Right ventricle myocardium inferior (tissue), 1 donor: ENCODE measurements around the gene SIX3. TPM values are rescaled to one million over a fixed set of nuclear protein-coding genes. Genes with fewer than 3 reads are reported as not detected.

ENCODE experiments used
- ATAC-seq: fragments of 200-7000 bp; cut with Tn5 transposase; one replicate; pipeline ENCODE4 v1.9.1; 2020; ENCODE audit warnings: mild to moderate bottlenecking, moderate library complexity
- DNase-seq: peaks from one replicate; pipeline ENCODE4 v3.0.0; 2021; ENCODE audit errors: missing footprints
- intact Hi-C: fragments of 100-400 bp; cut with DNase I; formaldehyde crosslinking; loops from one replicate; pipeline ENCODE4 v1.11.0; 2022
- total RNA-seq: library from RNA; stranded (reverse); fragmentation: NEBNext Ultra II Directional; extraction: Animal tissue kit (Norgen Biotek cat#: 25700); gene quantifications from one replicate; pipeline ENCODE4 v1.2.1, GENCODE V29; 2021
- donor health status: DM: no; HTN: yes; CAD: no; lungs with severe emphysema.

Gene SIX3
- total RNA-seq, 1 donor from 2014 or later, result not detected

GRCh38 chr2:44940049-44940494 is 1.4 kb upstream of the SIX3 start:
- no peak for DNase-seq
- no peak for ATAC-seq
- intact Hi-C loops, result no loop called here

GRCh38 chr2:44940732-44941464 is 604 bp upstream of the SIX3 start:
- intact Hi-C loops, result no loop called here
- DNase-seq (peak; percentile 16), ATAC-seq (no peak)

- no peak for ATAC-seq
- intact Hi-C loops, result no loop called here
Observed at GRCh38 chr2:44942304-44943030, 965 bp downstream of the SIX3 start.

DNA sequence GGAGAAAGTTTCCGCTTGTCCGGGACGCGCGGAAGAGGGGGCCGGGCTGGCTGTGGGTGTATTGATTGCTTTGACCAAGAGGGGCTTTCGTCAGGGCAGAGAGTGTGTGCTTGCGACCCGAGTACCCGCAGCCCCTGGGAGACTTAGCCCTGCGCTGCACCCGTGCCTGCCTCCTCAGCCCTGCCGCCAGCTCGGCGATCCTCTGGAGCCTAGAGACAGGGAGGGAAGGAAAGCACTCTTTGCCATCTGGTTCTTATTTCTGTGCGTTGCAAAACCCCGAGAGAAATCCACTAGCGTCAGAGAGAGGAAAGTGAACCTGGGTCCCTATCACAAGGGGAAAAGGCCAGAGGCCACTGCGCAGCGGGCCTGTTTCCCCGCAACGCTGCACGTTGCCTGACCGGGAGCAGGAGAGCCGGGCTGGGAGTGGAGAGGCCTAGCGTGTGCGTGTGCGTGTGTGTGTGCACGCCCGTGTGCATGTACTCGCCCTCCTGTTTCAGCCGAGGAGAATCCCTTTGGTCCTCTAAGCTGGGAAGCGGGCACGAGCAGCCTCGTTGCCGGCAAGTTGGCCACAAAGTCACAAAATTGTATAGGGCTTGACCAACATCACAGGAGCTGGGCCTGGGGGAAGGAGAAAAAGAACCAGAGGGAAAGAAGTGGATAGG is 1.7 kb downstream of the SIX3 start:
- ATAC-seq (no peak), DNase-seq (no peak)
- intact Hi-C loops, result no loop called here

More at GRCh38 chr2:44942304-44943030, 965 bp downstream of the SIX3 start:
- no peak for DNase-seq

- no peak for DNase-seq
- intact Hi-C loops, result no loop called here
- ATAC-seq, result no peak
Observed at GRCh38 chr2:44943693-44944101, 2.2 kb downstream of the SIX3 start.

DNA sequence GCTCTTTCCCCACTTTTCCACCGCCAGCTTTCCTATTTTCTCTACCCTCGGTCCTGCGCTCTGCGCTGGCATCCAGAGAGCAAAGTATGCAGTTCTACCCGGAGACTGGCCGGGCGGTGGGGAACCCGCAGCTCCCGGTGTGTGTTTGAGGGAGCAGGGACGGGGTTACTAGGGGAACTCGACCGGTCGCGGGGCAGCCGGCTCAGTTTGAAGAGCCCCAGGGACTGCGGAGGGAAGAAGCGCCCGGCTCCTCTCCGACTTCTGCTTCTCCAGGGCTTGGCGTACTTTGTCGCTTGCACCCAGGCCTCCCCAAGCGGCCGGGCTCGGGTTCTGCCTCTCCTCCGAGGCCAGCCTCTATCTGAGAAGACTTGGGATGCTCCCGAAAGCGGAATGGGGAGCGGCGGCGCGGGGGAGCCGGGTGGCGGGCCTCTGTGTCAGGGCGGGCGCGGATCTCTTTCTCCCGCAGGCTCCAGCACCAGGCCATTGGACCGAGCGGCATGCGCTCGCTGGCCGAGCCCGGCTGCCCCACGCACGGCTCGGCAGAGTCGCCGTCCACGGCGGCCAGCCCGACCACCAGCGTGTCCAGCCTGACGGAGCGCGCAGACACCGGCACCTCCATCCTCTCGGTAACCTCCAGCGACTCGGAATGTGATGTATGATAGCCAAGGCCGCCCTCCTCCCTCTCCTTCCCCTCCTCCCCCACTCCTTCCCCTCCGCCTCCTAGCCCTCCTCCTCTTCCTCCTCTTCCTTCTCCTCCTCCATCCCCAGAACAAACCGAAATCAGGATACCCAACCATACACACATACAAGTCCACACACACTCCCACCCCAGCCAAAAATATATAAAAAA is 2.8 kb downstream of the SIX3 start:
- ATAC-seq (no peak), DNase-seq (no peak)
- intact Hi-C loops, result no loop called here

DNA sequence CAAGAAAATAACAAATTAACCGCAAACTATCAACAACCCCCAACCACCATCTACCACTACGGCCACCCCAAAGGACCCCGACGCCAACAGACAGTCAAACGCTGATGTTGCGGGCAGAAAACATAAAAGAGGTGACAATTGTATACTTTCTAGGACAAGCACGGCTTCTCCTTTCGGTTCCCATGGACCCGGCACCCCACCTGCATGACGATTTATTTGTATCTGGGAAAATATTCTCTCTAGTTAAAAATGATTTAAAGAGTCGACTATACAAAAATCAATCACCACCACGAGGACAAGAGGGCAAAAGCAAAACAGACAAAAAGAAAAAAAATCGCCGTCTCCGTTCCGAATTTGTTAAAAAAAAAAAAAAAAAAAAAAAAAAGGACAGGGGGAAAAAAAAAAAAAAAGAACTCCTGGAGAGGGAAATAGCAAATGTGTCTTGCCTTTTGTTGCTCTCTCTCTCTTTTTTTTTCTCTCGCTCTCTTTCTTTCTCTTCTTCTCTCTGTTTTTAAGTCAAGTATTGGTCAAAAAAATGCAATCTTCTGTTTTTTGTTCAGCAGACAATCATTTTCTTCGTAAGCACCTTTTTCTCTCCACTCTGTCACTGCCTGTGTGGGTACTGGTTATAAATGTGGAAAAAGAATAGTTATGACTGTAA is 3.6 kb downstream of the SIX3 start:
- intact Hi-C loops, result no loop called here
- ATAC-seq (no peak), DNase-seq (no peak)

DNA sequence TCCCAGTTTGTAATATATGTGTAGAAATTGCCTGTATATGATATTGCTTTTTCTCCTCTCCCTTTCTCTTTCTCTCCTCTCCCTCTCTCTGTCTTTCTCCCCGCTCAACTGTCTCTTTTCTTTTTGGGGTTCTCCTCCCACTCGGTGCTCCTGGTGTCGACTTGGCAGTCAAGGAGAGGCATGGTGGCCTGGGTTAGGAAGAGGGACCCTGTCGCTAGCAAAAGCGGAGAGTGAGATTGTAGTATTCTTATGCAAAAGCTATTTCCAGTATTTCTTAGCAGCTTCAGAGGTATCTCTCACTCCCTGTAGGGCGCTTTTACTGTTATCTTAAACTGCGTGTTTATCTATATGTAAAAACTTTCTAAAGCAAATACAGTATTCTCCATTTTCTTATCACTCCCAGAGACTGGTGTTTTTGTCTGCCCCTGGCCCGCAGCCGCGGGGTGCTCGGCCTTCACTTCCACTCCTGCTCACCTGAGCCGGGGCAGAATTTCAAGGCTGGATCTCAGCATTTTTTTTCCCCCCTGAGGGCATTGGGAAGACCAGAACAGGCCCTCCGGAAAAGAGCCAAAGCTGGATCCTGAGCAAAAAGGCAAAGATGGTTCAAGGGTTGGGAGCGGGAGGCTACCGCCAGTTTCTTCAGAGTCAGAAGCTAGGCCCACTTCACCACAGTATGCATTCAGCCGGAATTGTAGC is 4.3 kb downstream of the SIX3 start:
- intact Hi-C loops, result no loop called here
- no peak for DNase-seq
- no peak for ATAC-seq

- ATAC-seq (no peak), DNase-seq (no peak)
- intact Hi-C loops, result no loop called here
Observed at GRCh38 chr2:44946372-44947027, 5.0 kb downstream of the SIX3 start.

DNA sequence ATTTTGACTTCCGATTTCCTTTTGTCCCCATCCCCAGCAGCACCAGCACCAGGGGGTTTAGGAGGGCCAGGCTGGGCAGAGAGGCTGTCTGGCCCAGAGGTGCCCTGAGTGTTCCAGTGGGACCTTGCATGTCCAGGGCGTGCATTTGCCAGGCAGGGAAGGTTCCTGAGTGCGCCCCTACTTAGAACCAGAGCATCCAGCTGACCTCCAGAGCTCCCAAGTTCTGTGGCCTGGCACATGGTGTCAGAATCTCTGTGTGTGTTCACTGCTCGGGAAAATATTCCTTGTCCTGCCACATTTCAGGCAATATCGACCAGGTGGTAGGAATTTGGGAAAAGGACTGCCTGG is 5.5 kb downstream of the SIX3 start:
- no peak for DNase-seq
- ATAC-seq, result no peak
- intact Hi-C loops, result no loop called here

DNA sequence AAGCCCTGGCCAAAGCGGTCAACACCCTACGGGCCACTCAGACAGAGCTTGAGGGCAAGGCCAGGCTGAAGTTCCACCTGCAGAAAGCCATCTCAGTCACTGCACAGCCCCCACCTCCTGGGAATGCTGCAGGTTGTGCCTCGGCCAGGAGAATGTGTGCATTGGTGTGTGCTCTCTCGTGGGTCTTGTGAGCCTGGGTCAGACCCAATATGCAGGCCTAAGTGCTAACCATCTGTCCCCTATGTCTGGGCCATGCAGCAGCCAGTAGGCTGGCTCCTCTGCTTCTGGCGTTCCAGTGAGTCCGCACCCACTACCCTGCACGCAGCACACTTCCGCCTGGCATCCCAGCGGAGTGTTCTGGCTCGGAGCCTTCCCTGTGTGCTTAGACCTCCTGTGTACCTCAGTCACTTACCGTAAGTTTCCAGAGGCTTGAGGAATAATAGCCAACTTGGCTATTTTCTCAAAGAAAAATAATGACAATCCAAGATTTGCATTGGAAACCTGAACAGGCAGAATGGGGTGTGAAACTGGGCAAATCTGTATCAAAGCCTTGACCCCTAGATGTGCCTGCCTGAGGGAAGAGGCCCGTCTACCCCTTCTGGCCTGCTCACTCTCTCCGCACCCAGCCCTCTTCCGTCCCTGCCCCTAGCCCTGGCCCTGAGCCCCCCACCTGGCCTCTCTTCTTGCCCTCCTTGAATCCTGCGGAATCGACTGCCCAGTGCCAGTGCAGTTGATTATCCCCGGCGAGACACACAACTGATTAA is 7.2 kb downstream of the SIX3 start:
- intact Hi-C loops, result no loop called here
- ATAC-seq (no peak), DNase-seq (no peak)

GRCh38 chr2:44949329-44950151 is 8.0 kb downstream of the SIX3 start:
- intact Hi-C loops, result loop anchor here (10.0 kb wide), 3 partner anchors 385 to 905 kb away; no protein-coding TSS in a partner anchor
- no peak for ATAC-seq
- DNase-seq, result no peak

DNA sequence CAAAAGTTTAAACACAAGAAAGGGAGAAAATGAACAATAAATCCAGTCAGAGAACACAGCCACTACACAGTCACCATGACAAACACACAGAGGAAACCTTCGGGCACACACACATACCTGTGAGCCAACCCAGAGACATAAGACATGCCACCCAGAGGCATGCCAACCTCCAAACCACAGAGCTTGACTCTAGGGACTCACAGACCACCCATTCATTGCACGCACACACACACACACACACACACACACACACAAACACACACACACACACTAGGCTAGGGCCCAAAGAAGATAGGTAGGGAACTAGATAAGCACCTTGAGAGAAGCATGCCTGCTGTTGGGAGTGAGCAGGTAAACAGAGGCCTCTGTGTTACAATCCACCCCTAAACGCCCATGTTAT is 9.1 kb downstream of the SIX3 start:
- no peak for ATAC-seq
- intact Hi-C loops, result loop anchor here (10.0 kb wide), 3 partner anchors 386 to 906 kb away; no protein-coding TSS in a partner anchor
- no peak for DNase-seq

- DNase-seq (no peak), ATAC-seq (no peak)
- intact Hi-C loops, result loop anchor here (10.0 kb wide), 3 partner anchors 386 to 906 kb away; no protein-coding TSS in a partner anchor
Observed at GRCh38 chr2:44951124-44951523, 9.6 kb downstream of the SIX3 start.

DNA sequence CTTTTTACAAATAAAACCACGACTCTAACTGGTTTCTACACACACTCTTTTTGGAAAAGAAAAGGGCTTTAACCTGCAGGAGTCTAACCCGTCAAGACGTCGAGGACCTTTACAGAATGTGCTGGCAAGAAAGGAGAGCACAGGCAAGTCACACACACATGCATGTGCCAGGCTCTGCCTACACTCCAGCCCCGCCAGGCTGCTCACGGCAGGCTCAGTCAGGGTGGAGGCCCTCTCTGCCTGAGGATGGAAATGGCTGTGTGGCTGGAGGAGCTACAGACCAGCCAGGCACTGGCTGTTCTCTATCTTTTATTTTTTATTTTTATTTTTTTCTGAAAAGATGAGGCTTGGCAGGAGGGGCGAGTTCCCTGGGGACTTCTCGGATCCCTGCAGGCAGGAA is 10.2 kb downstream of the SIX3 start:
- no peak for ATAC-seq
- intact Hi-C loops, result loop anchor here (10.0 kb wide), 3 partner anchors 387 to 907 kb away; no protein-coding TSS in a partner anchor
- no peak for DNase-seq
